Fibroblast of peridontal ligament (primary cell): ENCODE results near the gene NUDT22.

Experiments used
- DNase-seq: peaks from one replicate; pipeline ENCODE4 v3.0.0-alpha.2; 2010; ENCODE audit errors: extremely low read depth

NUDT22 gene

GRCh38 chr11:64255135-64256128 is 29.4 kb downstream of the NUDT22 start:
- DNase-seq = no peak

- no peak for DNase-seq
Observed at GRCh38 chr11:64256300-64256699, 30.2 kb downstream of the NUDT22 start.

GRCh38 chr11:64258356-64258755 is 32.3 kb downstream of the NUDT22 start:
- no peak for DNase-seq

GRCh38 chr11:64258946-64259532 is 33.0 kb downstream of the NUDT22 start:
- no peak for DNase-seq

GRCh38 chr11:64259533-64260067 is 33.5 kb downstream of the NUDT22 start:
- DNase-seq = no peak

- DNase-seq = no peak
Observed at GRCh38 chr11:64260147-64260708, 34.2 kb downstream of the NUDT22 start.

GRCh38 chr11:64261556-64262080 is 35.5 kb downstream of the NUDT22 start:
- no peak for DNase-seq

- DNase-seq = no peak
Observed at GRCh38 chr11:64262271-64263002, 36.4 kb downstream of the NUDT22 start.

- DNase-seq = no peak
Observed at GRCh38 chr11:64263021-64263946, 37.2 kb downstream of the NUDT22 start.

GRCh38 chr11:64263947-64264317 is 37.9 kb downstream of the NUDT22 start:
- DNase-seq = no peak

GRCh38 chr11:64264371-64264852 is 38.3 kb downstream of the NUDT22 start:
- DNase-seq = no peak

GRCh38 chr11:64265176-64266160 is 39.4 kb downstream of the NUDT22 start:
- DNase-seq = no peak

GRCh38 chr11:64266339-64266738 is 40.3 kb downstream of the NUDT22 start:
- no peak for DNase-seq

GRCh38 chr11:64267207-64267945 is 41.3 kb downstream of the NUDT22 start:
- no peak for DNase-seq

- peak; percentile 41 for DNase-seq
Observed at GRCh38 chr11:64268025-64268892, 42.2 kb downstream of the NUDT22 start.

GRCh38 chr11:64268893-64269539 is 42.9 kb downstream of the NUDT22 start:
- peak; percentile 31 for DNase-seq
